ENCODE results near the gene RAB33B. TPM values are rescaled to one million over a fixed set of nuclear protein-coding genes. Genes with fewer than 3 reads are reported as not detected.

Gene RAB33B
- total RNA-seq, 2 donors from 2014 or later, result 4.0 to 10.1 TPM

GRCh38 chr4:139499186-139499585 lies 45.3 kb downstream of the RAB33B start:
- ATAC-seq (no peak), DNase-seq (no peak)
- Histone ChIP-seq H3K9me3 (no peaks in the 10 kb centered on the region), H3K27me3 (no peaks in the 10 kb centered on the region), H3K36me3 (replicated peaks in 1 of 2; ENCODE audit: insufficient read depth in 1 of 2, low read depth in 2 of 2) (no peaks in the 10 kb centered on the region), H3K4me1 (peaks cover 21% of the 10 kb centered on the region), H3K27ac (no peak overlapping the region), H3K4me3 (no peak overlapping the region)
- TF ChIP-seq POLR2A (IDR thresholded peaks at IDR 0.05) (no peak), CTCF (IDR thresholded peaks at IDR 0.05) (no peak)
- WGBS, 2 donors, result 65 to 66% methylated on average over 4 of the region's 4 CpGs
- intact Hi-C loops (cut with DNase I), result no loop called here

DNA sequence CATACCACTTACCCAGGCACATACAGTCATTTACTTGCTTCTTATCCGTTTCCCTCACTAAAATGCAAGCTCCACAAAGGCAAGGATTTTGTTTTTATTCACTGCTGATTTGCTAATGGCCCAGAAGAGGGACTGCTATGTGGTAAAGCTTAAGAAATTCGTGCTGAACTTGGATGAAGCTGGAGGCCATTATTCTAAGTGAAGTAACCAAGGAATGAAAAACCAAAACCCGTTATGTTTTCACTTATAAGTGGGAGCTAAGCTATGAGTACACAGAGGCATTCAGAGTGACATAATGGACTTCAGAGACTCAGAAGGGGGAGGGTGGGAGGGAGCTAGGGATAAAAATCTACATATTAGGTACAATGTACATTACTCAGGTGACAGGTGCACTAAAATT lies 47.2 kb downstream of the RAB33B start:
- intact Hi-C loops (cut with DNase I), result no loop called here
- 53 to 59% methylated on average over 3 of the region's 3 CpGs for WGBS, 2 donors
- ATAC-seq (no peak), DNase-seq (no peak)
- Histone ChIP-seq H3K27ac (no peak overlapping the region), H3K4me1 (peaks cover 11% of the 10 kb centered on the region), H3K4me3 (no peak overlapping the region), H3K9me3 (no peaks in the 10 kb centered on the region), H3K36me3 (replicated peaks in 1 of 2; ENCODE audit: insufficient read depth in 1 of 2, low read depth in 2 of 2) (peaks cover 0 to 3% of the 10 kb centered on the region in 2 donors), H3K27me3 (no peaks in the 10 kb centered on the region)
- TF ChIP-seq CTCF (IDR thresholded peaks at IDR 0.05) (no peak), POLR2A (IDR thresholded peaks at IDR 0.05) (no peak)

DNA sequence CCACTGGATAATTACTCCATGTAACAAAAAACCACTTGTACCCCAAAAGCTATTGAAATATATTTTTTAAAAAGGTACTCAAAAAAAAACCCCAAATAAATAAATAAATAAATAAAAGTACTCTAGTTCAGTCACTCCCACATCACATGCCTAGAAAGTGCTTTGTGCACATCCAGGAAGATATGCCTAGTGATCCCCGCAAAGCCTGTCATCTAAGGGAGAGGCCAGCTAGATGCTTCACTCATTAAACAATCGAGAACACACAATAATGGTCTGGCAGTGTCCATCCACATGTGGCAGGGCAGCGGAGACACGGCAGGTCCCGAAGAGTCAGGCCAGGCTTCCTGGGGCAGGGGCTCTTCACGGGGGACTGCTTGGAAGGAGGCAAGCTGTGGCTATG lies 47.6 kb downstream of the RAB33B start:
- 89 to 94% methylated on average over 6 of the region's 6 CpGs for WGBS, 2 donors
- no peaks in the 10 kb centered on the region for H3K27me3 ChIP-seq
- peaks cover 0 to 3% of the 10 kb centered on the region in 2 donors for H3K36me3 ChIP-seq (replicated peaks in 1 of 2; ENCODE audit: insufficient read depth in 1 of 2, low read depth in 2 of 2)
- no peak overlapping the region for H3K4me3 ChIP-seq
- peaks cover 7% of the 10 kb centered on the region for H3K4me1 ChIP-seq
- intact Hi-C loops (cut with DNase I), result no loop called here
- H3K9me3 ChIP-seq, result no peaks in the 10 kb centered on the region
- DNase-seq (no peak), ATAC-seq (no peak)
- no peak for TF ChIP-seq POLR2A (IDR thresholded peaks at IDR 0.05)
- TF ChIP-seq CTCF (IDR thresholded peaks at IDR 0.05), result no peak
- no peak overlapping the region for H3K27ac ChIP-seq

- intact Hi-C loops (cut with DNase I), result no loop called here
- H3K27ac ChIP-seq, result no peak overlapping the region
- 73 to 74% methylated on average over 13 of the region's 13 CpGs for WGBS, 2 donors
- peaks cover under 1% of the 10 kb centered on the region for H3K4me1 ChIP-seq
- ATAC-seq (no peak), DNase-seq (no peak)
- H3K36me3 ChIP-seq (replicated peaks in 1 of 2; ENCODE audit: insufficient read depth in 1 of 2, low read depth in 2 of 2), result peaks cover 0 to 3% of the 10 kb centered on the region in 2 donors
- no peak for TF ChIP-seq CTCF (IDR thresholded peaks at IDR 0.05)
- TF ChIP-seq POLR2A (IDR thresholded peaks at IDR 0.05), result no peak
- no peak overlapping the region for H3K4me3 ChIP-seq
- no peaks in the 10 kb centered on the region for H3K27me3 ChIP-seq
- H3K9me3 ChIP-seq, result no peaks in the 10 kb centered on the region
Observed at GRCh38 chr4:139501927-139502899, 48.3 kb downstream of the RAB33B start.
